ENCODE results near the gene KCNH8.

DNA sequence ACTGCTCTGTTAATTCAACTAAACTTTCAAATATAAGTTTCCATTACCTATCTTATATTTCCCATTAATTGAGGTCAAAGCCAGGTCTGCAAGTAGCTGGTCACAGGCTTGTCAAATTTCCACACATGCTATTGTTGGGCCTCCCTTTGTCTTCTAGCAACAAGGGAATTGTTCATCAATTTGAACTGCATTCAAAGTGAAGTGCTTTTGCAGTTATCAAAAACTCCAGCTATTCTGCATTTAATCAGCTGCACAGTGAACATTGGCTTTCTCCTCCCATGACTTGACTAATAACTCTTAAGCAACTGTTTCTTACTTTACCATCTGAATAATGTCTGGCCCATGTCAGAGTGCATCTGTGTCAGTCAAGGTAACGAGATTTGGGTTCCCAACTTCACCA, 198.4 kb downstream of the KCNH8 start:
- TF ChIP-seq, protein P1, sequence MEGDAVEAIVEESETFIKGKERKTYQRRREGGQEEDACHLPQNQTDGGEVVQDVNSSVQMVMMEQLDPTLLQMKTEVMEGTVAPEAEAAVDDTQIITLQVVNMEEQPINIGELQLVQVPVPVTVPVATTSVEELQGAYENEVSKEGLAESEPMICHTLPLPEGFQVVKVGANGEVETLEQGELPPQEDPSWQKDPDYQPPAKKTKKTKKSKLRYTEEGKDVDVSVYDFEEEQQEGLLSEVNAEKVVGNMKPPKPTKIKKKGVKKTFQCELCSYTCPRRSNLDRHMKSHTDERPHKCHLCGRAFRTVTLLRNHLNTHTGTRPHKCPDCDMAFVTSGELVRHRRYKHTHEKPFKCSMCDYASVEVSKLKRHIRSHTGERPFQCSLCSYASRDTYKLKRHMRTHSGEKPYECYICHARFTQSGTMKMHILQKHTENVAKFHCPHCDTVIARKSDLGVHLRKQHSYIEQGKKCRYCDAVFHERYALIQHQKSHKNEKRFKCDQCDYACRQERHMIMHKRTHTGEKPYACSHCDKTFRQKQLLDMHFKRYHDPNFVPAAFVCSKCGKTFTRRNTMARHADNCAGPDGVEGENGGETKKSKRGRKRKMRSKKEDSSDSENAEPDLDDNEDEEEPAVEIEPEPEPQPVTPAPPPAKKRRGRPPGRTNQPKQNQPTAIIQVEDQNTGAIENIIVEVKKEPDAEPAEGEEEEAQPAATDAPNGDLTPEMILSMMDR (IDR thresholded peaks at IDR 0.05; ENCODE audit: low read depth, low read length) = no peak
- TF ChIP-seq EZH2phosphoT487 (IDR thresholded peaks at IDR 0.05; ENCODE audit: low read depth) = no peak

All from OCI-LY3 (cell line).